LHCN-M2 (cell line): ENCODE data around the gene PCBD1. TPM values are rescaled to one million over a fixed set of nuclear protein-coding genes. Genes with fewer than 3 reads are reported as not detected.
"Not testable (repeated sequence)": the region's sequence is repeated elsewhere in the genome, so short reads cannot be mapped to it uniquely, and the experiment has no call there.

Source experiments
- DNase-seq: peaks from one replicate; pipeline ENCODE4 v3.0.0-alpha.2; 2012; ENCODE audit warnings: low read depth
- polyA plus RNA-seq: library from polyadenylated mRNA; unstranded; fragments of >200 nt; gene quantifications from one replicate; pipeline ENCODE4 v1.2.1, GENCODE V29; 2012; ENCODE audit warnings: missing spikeins
- total RNA-seq: library from RNA; depleted of rRNA; stranded (reverse); fragments of >200 nt; gene quantifications from 2 replicates; pipeline ENCODE4 v1.2.3, GENCODE V29; 2014; rRNA removed

Gene PCBD1
- total RNA-seq: 23.0 and 32.4 TPM in 2 replicates
- 43.6 TPM for polyA plus RNA-seq

- DNase-seq: peak; percentile 47
These were observed at the start of gene PCBD1 for GRCh38 chr10:70887804-70888800. Gene PCBD1, minus strand, starts transcription at chr10:70888565. Its CDS starts 32 bp downstream, at chr10:70888533.

GRCh38 chr10:70937661-70938060 is 49.3 kb upstream of the PCBD1 start:
- no peak for DNase-seq

GRCh38 chr10:70936111-70936510 is 47.7 kb upstream of the PCBD1 start:
- DNase-seq: no peak

- DNase-seq: no peak
These were observed 47.3 kb upstream of the PCBD1 start for GRCh38 chr10:70935631-70936030.

- DNase-seq: no peak
These were observed 46.8 kb upstream of the PCBD1 start for GRCh38 chr10:70935125-70935625.

GRCh38 chr10:70934701-70935100 is 46.3 kb upstream of the PCBD1 start:
- no peak for DNase-seq

- DNase-seq: no peak
These were observed 44.2 kb upstream of the PCBD1 start for GRCh38 chr10:70932392-70933196.

GRCh38 chr10:70931168-70931815 is 42.9 kb upstream of the PCBD1 start:
- peak; percentile 10 for DNase-seq

- no peak for DNase-seq
These were observed 42.1 kb upstream of the PCBD1 start for GRCh38 chr10:70930263-70931000.

- no peak for DNase-seq
These were observed 39.8 kb upstream of the PCBD1 start for GRCh38 chr10:70928140-70928539.

GRCh38 chr10:70927189-70927943 is 39.0 kb upstream of the PCBD1 start:
- DNase-seq: no peak

GRCh38 chr10:70926226-70927000 is 38.0 kb upstream of the PCBD1 start:
- DNase-seq: no peak

- no peak for DNase-seq
These were observed 37.2 kb upstream of the PCBD1 start for GRCh38 chr10:70925377-70926225.

GRCh38 chr10:70923696-70924095 is 35.3 kb upstream of the PCBD1 start:
- no peak for DNase-seq

GRCh38 chr10:70921285-70921684 is 32.9 kb upstream of the PCBD1 start:
- no peak for DNase-seq

GRCh38 chr10:70920519-70920918 is 32.2 kb upstream of the PCBD1 start:
- no peak for DNase-seq

- not testable (repeated sequence) for DNase-seq
These were observed 31.5 kb upstream of the PCBD1 start for GRCh38 chr10:70919906-70920305.

- no peak for DNase-seq
These were observed 30.6 kb upstream of the PCBD1 start for GRCh38 chr10:70918851-70919530.
